AG10803 (cell line): ENCODE data around the gene SHROOM3.
A peak's percentile ranks its signal among the peaks of the same experiment; 100 is the strongest.

Experiments
- DNase-seq: peaks from one replicate; pipeline ENCODE4 v3.0.0; 2010; ENCODE audit warnings: low read depth
- H3K4me3 ChIP-seq: 2 replicates; pipeline ENCODE4 v1.5.1; 2011; ENCODE audit warnings: mild to moderate bottlenecking, low read length, control low read depth
- CTCF ChIP-seq: conservative IDR thresholded peaks from 2 replicates; pipeline ENCODE4 v1.5.1; 2011; ENCODE audit warnings: mild to moderate bottlenecking, low read length, control low read depth, inconsistent platforms

The SHROOM3 gene

GRCh38 chr4:76434901-76435527, at the start of gene SHROOM3:
Gene SHROOM3 (plus strand): TSS chr4:76435229. CDS start chr4:76436053, 824 bp downstream.
- DNase-seq: no peak
- H3K4me3 ChIP-seq: peak within 1 kb of the TSS; percentile 35
- TF ChIP-seq CTCF: no peak

GRCh38 chr4:76385974-76386373, 49.1 kb upstream of the SHROOM3 start:
- no peak overlapping the region for H3K4me3 ChIP-seq
- TF ChIP-seq CTCF: no peak
- DNase-seq: no peak

- DNase-seq: peak; percentile 2
- TF ChIP-seq CTCF: no peak
- H3K4me3 ChIP-seq: no peak overlapping the region
Measured at GRCh38 chr4:76386566-76387305, 48.3 kb upstream of the SHROOM3 start.

- H3K4me3 ChIP-seq: no peak overlapping the region
- no peak for TF ChIP-seq CTCF
- no peak for DNase-seq
Measured at GRCh38 chr4:76388160-76388908, 46.7 kb upstream of the SHROOM3 start.

GRCh38 chr4:76401654-76402053, 33.4 kb upstream of the SHROOM3 start:
- no peak for DNase-seq
- no peak overlapping the region for H3K4me3 ChIP-seq
- no peak for TF ChIP-seq CTCF

GRCh38 chr4:76406081-76406480, 28.9 kb upstream of the SHROOM3 start:
- DNase-seq: no peak
- TF ChIP-seq CTCF: no peak
- H3K4me3 ChIP-seq: no peak overlapping the region
